Loucy (cell line): ENCODE measurements around the gene TXNRD2.

Experiments
- EZH2phosphoT487 ChIP-seq: fragments of 200-600 bp; IDR thresholded peaks from 2 replicates; pipeline ENCODE4 v1.6.1; 2018; ENCODE audit warnings: antibody characterized with exemption, mild to moderate bottlenecking, moderate library complexity, borderline replicate concordance
- TF ChIP-seq, protein P1 (sequence below): fragments of 200-600 bp; sonication (generic); conservative IDR thresholded peaks from 2 replicates; pipeline ENCODE4 v1.5.1; 2014; ENCODE audit warnings: mild to moderate bottlenecking, antibody characterized with exemption, low read length

DNA sequence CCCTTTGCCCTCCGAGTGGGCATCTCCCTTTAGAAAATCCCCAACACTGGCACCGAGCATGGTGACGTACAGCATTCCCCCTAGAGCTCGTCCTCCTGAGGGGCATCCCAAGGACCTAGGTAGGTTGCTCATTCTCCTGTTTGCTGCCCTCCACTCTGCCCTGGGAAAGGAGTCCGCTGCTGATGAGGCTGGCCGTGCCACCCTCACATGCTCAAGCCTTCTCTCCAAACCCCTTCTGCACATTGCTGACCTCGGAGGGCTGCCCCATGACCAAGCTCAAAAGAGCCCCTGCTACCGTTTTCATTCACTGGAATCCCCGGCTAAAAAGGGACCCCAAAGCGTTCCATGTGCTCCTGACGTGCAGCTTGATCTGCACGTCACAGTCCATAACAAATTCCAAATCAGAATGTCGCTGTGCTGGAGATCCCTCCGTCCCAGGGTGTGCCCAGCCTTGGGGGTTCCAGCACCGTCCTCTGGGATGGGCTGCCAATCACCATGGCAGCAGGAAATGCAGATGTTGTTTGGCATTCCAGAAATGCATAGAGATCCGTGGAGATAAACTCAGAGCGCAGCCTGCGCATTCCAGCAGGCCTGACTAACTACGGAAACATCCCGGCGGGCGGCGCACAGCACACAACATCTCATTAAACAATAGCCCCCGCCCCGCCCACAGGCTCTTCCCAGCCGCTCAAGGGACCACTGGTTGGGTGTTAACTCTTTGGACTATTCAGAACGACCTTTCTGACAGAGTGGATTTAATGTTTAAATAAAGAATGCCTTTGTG, 60.6 kb downstream of the TXNRD2 start:
- TF ChIP-seq, protein P1, sequence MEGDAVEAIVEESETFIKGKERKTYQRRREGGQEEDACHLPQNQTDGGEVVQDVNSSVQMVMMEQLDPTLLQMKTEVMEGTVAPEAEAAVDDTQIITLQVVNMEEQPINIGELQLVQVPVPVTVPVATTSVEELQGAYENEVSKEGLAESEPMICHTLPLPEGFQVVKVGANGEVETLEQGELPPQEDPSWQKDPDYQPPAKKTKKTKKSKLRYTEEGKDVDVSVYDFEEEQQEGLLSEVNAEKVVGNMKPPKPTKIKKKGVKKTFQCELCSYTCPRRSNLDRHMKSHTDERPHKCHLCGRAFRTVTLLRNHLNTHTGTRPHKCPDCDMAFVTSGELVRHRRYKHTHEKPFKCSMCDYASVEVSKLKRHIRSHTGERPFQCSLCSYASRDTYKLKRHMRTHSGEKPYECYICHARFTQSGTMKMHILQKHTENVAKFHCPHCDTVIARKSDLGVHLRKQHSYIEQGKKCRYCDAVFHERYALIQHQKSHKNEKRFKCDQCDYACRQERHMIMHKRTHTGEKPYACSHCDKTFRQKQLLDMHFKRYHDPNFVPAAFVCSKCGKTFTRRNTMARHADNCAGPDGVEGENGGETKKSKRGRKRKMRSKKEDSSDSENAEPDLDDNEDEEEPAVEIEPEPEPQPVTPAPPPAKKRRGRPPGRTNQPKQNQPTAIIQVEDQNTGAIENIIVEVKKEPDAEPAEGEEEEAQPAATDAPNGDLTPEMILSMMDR, result no peak
- no peak for TF ChIP-seq EZH2phosphoT487
